Mammary epithelial cell (primary cell): Measurements from ENCODE around the gene SFXN4.

Experiments
- CTCF ChIP-seq, 2 donors: IDR thresholded peaks in 1 of 2; conservative IDR thresholded peaks in 1 of 2; 2 replicates each; pipeline ENCODE4 v1.5.1; 2011 to 2012; ENCODE audit warnings: inconsistent platforms in 2 of 2, low read length in 2 of 2, mild to moderate bottlenecking in 2 of 2, control low read depth in 1 of 2, low read depth in 1 of 2; ENCODE audit not compliant: insufficient read depth in 1 of 2; ENCODE audit errors: extremely low read depth in 1 of 2
- EZH2 ChIP-seq: IDR thresholded peaks from 2 replicates; pipeline ENCODE4 v1.6.1; 2012; ENCODE audit warnings: low read length, inconsistent platforms, borderline replicate concordance

- TF ChIP-seq EZH2 (no peak), CTCF (conservative IDR thresholded peaks at IDR 0.05 in 1 of 2, IDR thresholded peaks at IDR 0.05 in 1 of 2; ENCODE audit: extremely low read depth in 1 of 2, insufficient read depth in 1 of 2, low read depth in 1 of 2, low read length in 2 of 2) (no peak)
Measured at GRCh38 chr10:119210633-119211032, 45.1 kb upstream of the SFXN4 start.
